Endothelial cell of umbilical vein (primary cell): ENCODE measurements around the gene CTRB2. TPM values are rescaled to one million over a fixed set of nuclear protein-coding genes. Genes with fewer than 3 reads are reported as not detected.

ENCODE experiments used
- BruUV-seq: library from RNA; stranded (reverse); fragments of 400-500 nt; replicated peaks from 2 replicates; lab custom pipeline; 2021; lab: Mats Ljungman, UMichigan
- CTCF ChIA-PET: fragments of 300-600, 350-600 bp; sonication (Branson Sonifier 250); formaldehyde crosslinking; loops from one replicate; lab custom pipeline; 2021; ENCODE audit warnings: antibody characterized with exemption, inconsistent platforms; lab: Charles Lee
- POLR2A ChIA-PET: fragments of 300-600, 350-600 bp; sonication (Branson Sonifier 250); formaldehyde crosslinking; loops from one replicate; lab custom pipeline; 2021; ENCODE audit warnings: antibody characterized with exemption, inconsistent platforms; lab: Charles Lee
- DNase-seq: peaks from one replicate; pipeline ENCODE4 v3.0.0-alpha.2; 2011; ENCODE audit warnings: low read depth, low spot score
- FAIRE-seq: peaks from 2 replicates; lab custom pipeline; 2011; peaks lifted over from hg19 to GRCh38; lab: Jason Lieb, UNC
- H2AFZ ChIP-seq: 2 replicates; pipeline ENCODE4 v1.6.0; 2012; ENCODE audit warnings: low read depth, low read length, control low read depth, inconsistent platforms
- H3K27ac ChIP-seq: 2 replicates; pipeline ENCODE4 v1.5.1; 2011; ENCODE audit warnings: low read depth, mild to moderate bottlenecking, control low read depth, low read length, moderate library complexity; ENCODE audit not compliant: insufficient read depth
- H3K27me3 ChIP-seq, 2 experiments: 2 replicates each; pipeline versions ENCODE4 v1.6.0 to v1.6.1; 2011; ENCODE audit warnings: low read length in 2 of 2, mixed read lengths in 1 of 2; ENCODE audit not compliant: control insufficient read depth in 2 of 2, insufficient read depth in 2 of 2
- H3K36me3 ChIP-seq, 2 experiments: 2 replicates in 1 of 2; 3 replicates in 1 of 2; pipeline ENCODE4 v1.5.1; 2011; ENCODE audit warnings: low read length in 2 of 2, mild to moderate bottlenecking in 1 of 2, moderate library complexity in 1 of 2; ENCODE audit not compliant: control insufficient read depth in 2 of 2, insufficient read depth in 2 of 2; ENCODE audit errors: extremely low read depth in 1 of 2
- H3K4me1 ChIP-seq: 3 replicates; pipeline ENCODE4 v1.5.1; 2011; ENCODE audit warnings: mild to moderate bottlenecking, low read length; ENCODE audit not compliant: control insufficient read depth, insufficient read depth; ENCODE audit errors: extremely low read depth
- H3K4me2 ChIP-seq: 2 replicates; pipeline ENCODE4 v1.6.1; 2011; ENCODE audit warnings: low read length, control low read depth, mixed read lengths; ENCODE audit not compliant: insufficient read depth
- H3K4me3 ChIP-seq, 3 experiments: fragments of 200-600 bp in 1 of 3; sonication (generic), shearing (Covaris generic) in 1 of 3; replicated peaks in 1 of 3; 2 replicates each; pipeline ENCODE4 v1.5.1; 2011 to 2016; ENCODE audit warnings: control low read depth in 3 of 3, low read length in 3 of 3, mild to moderate bottlenecking in 2 of 3, inconsistent platforms in 1 of 3, low read depth in 1 of 3, moderate library complexity in 1 of 3; ENCODE audit not compliant: insufficient read depth in 1 of 3
- H3K79me2 ChIP-seq: 2 replicates; pipeline ENCODE4 v1.6.0; 2012; ENCODE audit warnings: low read length, inconsistent platforms; ENCODE audit not compliant: control insufficient read depth, insufficient read depth
- H3K9ac ChIP-seq: replicated peaks from 2 replicates; pipeline ENCODE3; 2011; ENCODE audit warnings: low read length, control low read depth; ENCODE audit not compliant: insufficient read depth; ENCODE audit errors: extremely low read depth
- H3K9me1 ChIP-seq: replicated peaks from 3 replicates; pipeline ENCODE4 v1.6.0; 2011; ENCODE audit warnings: mild to moderate bottlenecking, low read length; ENCODE audit not compliant: control insufficient read depth, insufficient read depth; ENCODE audit errors: extremely low read depth
- H3K9me3 ChIP-seq: replicated peaks from 2 replicates; pipeline ENCODE4 v1.5.1; 2012; ENCODE audit warnings: low read length, inconsistent platforms; ENCODE audit not compliant: control insufficient read depth, insufficient read depth
- H4K20me1 ChIP-seq: replicated peaks from 2 replicates; pipeline ENCODE3; 2011; ENCODE audit warnings: mild to moderate bottlenecking, low read length; ENCODE audit not compliant: control insufficient read depth, insufficient read depth; ENCODE audit errors: extremely low read depth
- CTCF ChIP-seq, 2 donors: IDR thresholded peaks; 1 replicate in 1 of 2; 2 replicates in 1 of 2; pipeline ENCODE4 v1.5.1; 2011; ENCODE audit warnings: low read length in 2 of 2, mild to moderate bottlenecking in 2 of 2, moderate library complexity in 2 of 2, control low read depth in 1 of 2, inconsistent platforms in 1 of 2, low read depth in 1 of 2; ENCODE audit not compliant: insufficient read depth in 1 of 2; ENCODE audit errors: extremely low read depth in 1 of 2
- EZH2 ChIP-seq: IDR thresholded peaks from 2 replicates; pipeline ENCODE4 v1.6.1; 2012; ENCODE audit warnings: borderline replicate concordance, low read depth, mild to moderate bottlenecking, moderate library complexity, low read length, inconsistent platforms; ENCODE audit not compliant: severe bottlenecking
- FOS ChIP-seq: IDR thresholded peaks from 2 replicates; pipeline ENCODE4 v1.6.1; 2011; ENCODE audit warnings: mild to moderate bottlenecking, low read length, moderate library complexity, borderline replicate concordance; ENCODE audit not compliant: insufficient read depth
- GATA2 ChIP-seq: IDR thresholded peaks from 2 replicates; pipeline ENCODE4 v1.7.0; 2011; ENCODE audit warnings: low read depth, mild to moderate bottlenecking, moderate library complexity, mixed read lengths, low read length; ENCODE audit not compliant: insufficient read length, insufficient read depth
- JUN ChIP-seq: IDR thresholded peaks from 2 replicates; pipeline ENCODE4 v1.6.1; 2011; ENCODE audit warnings: borderline replicate concordance, low read depth; ENCODE audit not compliant: insufficient read length, insufficient read depth
- MAX ChIP-seq: IDR thresholded peaks from 2 replicates; pipeline ENCODE4 v1.6.1; 2011; ENCODE audit not compliant: insufficient read depth, insufficient read length
- MYC ChIP-seq: IDR thresholded peaks from one replicate; pipeline ENCODE4 v1.6.1; 2011; ENCODE audit warnings: mild to moderate bottlenecking, low read depth, low read length
- POLR2A ChIP-seq: IDR thresholded peaks from 2 replicates; pipeline ENCODE4 v1.6.1; 2012; ENCODE audit warnings: low read depth, mild to moderate bottlenecking, control low read depth, low read length
- POLR2AphosphoS5 ChIP-seq: IDR thresholded peaks from 2 replicates; pipeline ENCODE4 v1.6.1; 2012; ENCODE audit warnings: low read depth, mild to moderate bottlenecking, control low read depth, low read length, moderate library complexity; ENCODE audit not compliant: insufficient read depth
- dilution Hi-C: fragments of 300-500 bp; cut with MboI; formaldehyde crosslinking; loops from one replicate; pipeline ENCODE4 v1.15.0; 2019; ENCODE audit warnings: low sequenced_read_pairs; ENCODE audit not compliant: extremely low pct_ligation_motif_present
- intact Hi-C: fragments of 100-400 bp; cut with micrococcal nuclease; formaldehyde crosslinking; loops from one replicate; pipeline ENCODE4 v1.10.0; 2022
- polyA plus RNA-seq, 4 experiments: library from polyadenylated mRNA; depleted of rRNA in 3 of 4; stranded (reverse) in 3 of 4; unstranded in 1 of 4; fragments of >200 nt; gene quantifications; 2 replicates each; pipeline versions ENCODE4 v1.2.1 to v1.2.3, GENCODE V29; 2011 to 2012; ENCODE audit warnings: missing spikeins in 1 of 4
- total RNA-seq: library from RNA; stranded (reverse); gene quantifications from 2 replicates; pipeline ENCODE4 v1.2.3, GENCODE V29; 2021

CTRB2 gene
- total and polyA plus RNA-seq, 2 donors (not counting 3 experiments of a cell fraction or from before 2014, with no cell fraction given), result not detected

- Histone ChIP-seq H3K4me1 (peaks cover 80% of the 10 kb centered on the region), H4K20me1 (no peaks in the 10 kb centered on the region), H3K9ac (peak within 1 kb of the TSS; percentile 87), H3K27me3 (no peaks in the 10 kb centered on the region), H3K9me3 (no peaks in the 10 kb centered on the region), H2AFZ (no peak within 1 kb of the TSS), H3K9me1 (no peaks in the 10 kb centered on the region), H3K4me2 (peak within 1 kb of the TSS; percentile 76), H3K27ac (peak within 1 kb of the TSS; percentile 92), H3K36me3 (peaks cover 0 to 3% of the 10 kb centered on the region in 2 experiments), H3K4me3 (peak within 1 kb of the TSS; percentile 50 to 83 (median 80)), H3K79me2 (peaks cover 92% of the 10 kb centered on the region)
- FAIRE-seq, result peak; percentile 88
- BruUV-seq, result no TSS peak
- DNase-seq, result peak; percentile 89
- no peak for TF ChIP-seq MYC
- TF ChIP-seq GATA2, result no peak
- no peak for TF ChIP-seq EZH2
- TF ChIP-seq MAX, result no peak
- TF ChIP-seq POLR2AphosphoS5, result peak; percentile 94
- TF ChIP-seq CTCF (IDR thresholded peaks at IDR 0.05; ENCODE audit: extremely low read depth in 1 of 2, insufficient read depth in 1 of 2, low read depth in 1 of 2, low read length in 2 of 2), result no peak
- no peak for TF ChIP-seq JUN
- peak; percentile 73 for TF ChIP-seq POLR2A
- TF ChIP-seq FOS, result no peak
- CTCF ChIA-PET, result interaction anchor here (0.9 to 8.4 kb wide), 7 partner anchors 18 to 151 kb away, joined by 3 to 48 read pairs (median 10); no protein-coding TSS in a partner anchor
- intact Hi-C loops, result loop anchor here (1.0 to 5.0 kb wide), 3 partner anchors 17 to 211 kb away; partner anchors contain the start of gene TMEM170A
- dilution Hi-C loops, result no loop called here
- POLR2A ChIA-PET, result interaction anchor here (0.6 kb wide), 1 partner anchor 141 kb away, joined by 3 read pairs; no protein-coding TSS in a partner anchor
These were observed 44.5 kb upstream of the CTRB2 start, which contains the start of gene BCAR1 for GRCh38 chr16:75251280-75252048. Gene BCAR1 (minus strand): TSS chr16:75251624. CDS start chr16:75251482, 142 bp downstream.
